HepG2 (cell line): ENCODE measurements around the gene EPHA6. TPM values are rescaled to one million over a fixed set of nuclear protein-coding genes. Genes with fewer than 3 reads are reported as not detected.

ENCODE experiments used
- ATAC-seq: fragments of 200-7000 bp; cut with Tn5 transposase; 3 replicates; pipeline ENCODE4 v1.9.1; 2020; ENCODE audit warnings: mild to moderate bottlenecking, moderate library complexity
- BruUV-seq: library from RNA; stranded (reverse); fragments of 400-500 nt; replicated peaks from 2 replicates; lab custom pipeline; 2021; lab: Mats Ljungman, UMichigan
- CTCF ChIA-PET: fragments of 300-600 bp; formaldehyde crosslinking; extraction: SDS; loops from one replicate; lab custom pipeline; 2021; ENCODE audit warnings: low total read pairs, inconsistent platforms, low intra/inter-chr PET ratio; lab: Yijun Ruan, JAX
- POLR2A ChIA-PET: fragments of 350-600 bp; sonication (Branson Sonifier 250); formaldehyde crosslinking; loops from one replicate; lab custom pipeline; 2020; ENCODE audit warnings: antibody characterized with exemption, inconsistent platforms; lab: Yijun Ruan, JAX
- DNase-seq: peaks from one replicate; pipeline ENCODE4 v3.0.0-alpha.2; 2015; ENCODE audit warnings: low spot score
- FAIRE-seq: peaks from 3 replicates; lab custom pipeline; 2011; peaks lifted over from hg19 to GRCh38; lab: Jason Lieb, UNC
- H2AFZ ChIP-seq: one replicate; pipeline ENCODE4 v1.6.1; 2011; ENCODE audit warnings: low read length, inconsistent platforms
- H3K27ac ChIP-seq: fragments of 300-600 bp; 3 replicates; pipeline ENCODE4 v1.8.0; 2011; ENCODE audit warnings: mixed run types, mild to moderate bottlenecking, mixed read lengths, low read length, inconsistent platforms; ENCODE audit not compliant: insufficient read depth; ENCODE audit errors: extremely low read length
- H3K27me3 ChIP-seq, 2 experiments: fragments of 200-600 bp in 1 of 2; 2 replicates in 1 of 2; 3 replicates in 1 of 2; pipeline versions ENCODE4 v1.6.0 to v1.8.0; 2011; ENCODE audit warnings: low read length in 2 of 2, mild to moderate bottlenecking in 2 of 2, moderate library complexity in 2 of 2, inconsistent platforms in 1 of 2; ENCODE audit not compliant: insufficient read depth in 2 of 2, control insufficient read depth in 1 of 2
- H3K36me3 ChIP-seq, 2 experiments: fragments of 200-600 bp in 1 of 2; replicated peaks in 1 of 2; 2 replicates in 1 of 2; 3 replicates in 1 of 2; pipeline versions ENCODE4 v1.5.1 to v1.8.0; 2011; ENCODE audit warnings: low read length in 2 of 2, inconsistent platforms in 1 of 2; ENCODE audit not compliant: insufficient read depth in 2 of 2, control insufficient read depth in 1 of 2
- H3K4me1 ChIP-seq: 2 replicates; pipeline ENCODE4 v1.5.1; 2012; ENCODE audit warnings: low read length, inconsistent platforms; ENCODE audit not compliant: insufficient read depth
- H3K4me2 ChIP-seq: 2 replicates; pipeline ENCODE4 v1.6.0; 2011; ENCODE audit warnings: low read depth, low read length, inconsistent platforms
- H3K4me3 ChIP-seq, 3 experiments: fragments of 200-600 bp in 1 of 3; sonication (generic), shearing (Covaris generic) in 1 of 3; replicated peaks in 1 of 3; 2 replicates each; pipeline ENCODE4 v1.5.1; 2011 to 2016; ENCODE audit warnings: low read length in 3 of 3, inconsistent platforms in 2 of 3, low read depth in 2 of 3, mild to moderate bottlenecking in 2 of 3, control low read depth in 1 of 3, mixed read lengths in 1 of 3; ENCODE audit not compliant: insufficient read depth in 1 of 3
- H3K79me2 ChIP-seq: one replicate; pipeline ENCODE4 v1.6.1; 2011; ENCODE audit warnings: low read length, inconsistent platforms; ENCODE audit not compliant: insufficient read depth
- H3K9ac ChIP-seq: 2 replicates; pipeline ENCODE4 v1.6.0; 2011; ENCODE audit warnings: mild to moderate bottlenecking, low read depth, low read length, inconsistent platforms; ENCODE audit not compliant: insufficient read depth
- H3K9me3 ChIP-seq: 2 replicates; pipeline ENCODE4 v1.5.1; 2012; ENCODE audit warnings: mild to moderate bottlenecking, low read length
- H4K20me1 ChIP-seq: 2 replicates; pipeline ENCODE4 v1.6.0; 2011; ENCODE audit warnings: inconsistent platforms, mild to moderate bottlenecking, low read length, moderate library complexity; ENCODE audit not compliant: insufficient read depth
- IKZF5 ChIP-seq: IDR thresholded peaks from 2 replicates; pipeline ENCODE4 v1.6.1; 2018; ENCODE audit warnings: missing genetic modification reagents, mild to moderate bottlenecking, missing compliant biosample characterization
- MAFF ChIP-seq: IDR thresholded peaks from 2 replicates; pipeline ENCODE4 v1.6.1; 2011; ENCODE audit warnings: low read depth, low read length, improper control_type of control experiment
- MAFK ChIP-seq, 2 experiments: IDR thresholded peaks in 1 of 2; conservative IDR thresholded peaks in 1 of 2; 2 replicates each; pipeline ENCODE4 v1.6.1; 2011; ENCODE audit warnings: improper control_type of control experiment in 2 of 2, low read length in 2 of 2
- TOPORS ChIP-seq: sonication (generic); formaldehyde crosslinking; IDR thresholded peaks from 2 replicates; pipeline ENCODE4 v1.8.0; 2023; ENCODE audit warnings: mild to moderate bottlenecking, missing genetic modification reagents
- YEATS4 ChIP-seq: sonication (generic); formaldehyde crosslinking; IDR thresholded peaks from 2 replicates; pipeline ENCODE4 v1.4.0; 2020; ENCODE audit warnings: missing genetic modification reagents, borderline replicate concordance
- ZNF605 ChIP-seq: sonication (generic); formaldehyde crosslinking; IDR thresholded peaks from 2 replicates; pipeline ENCODE4 v1.8.0; 2022; ENCODE audit warnings: mild to moderate bottlenecking, missing genetic modification reagents
- WGBS: methylation state at CpG from one replicate; pipeline ENCODE4 v1.1.6; 2017; ENCODE audit warnings: low lambda C conversion rate; 5-methylcytosine and 5-hydroxymethylcytosine counted together
- in situ Hi-C: cut with HindIII; loops from 2 replicates; pipeline ENCODE4 v1.10.0; 2017; ENCODE audit warnings: low pct_unique_long_range_greater_than_20kb; ENCODE audit not compliant: extremely low pct_ligation_motif_present
- intact Hi-C: fragments of 100-400 bp; cut with micrococcal nuclease; formaldehyde crosslinking; loops from one replicate; pipeline ENCODE4 v1.10.0; 2022; ENCODE audit not compliant: unreplicated experiment
- polyA plus RNA-seq, 8 experiments: library from polyadenylated mRNA; depleted of rRNA in 3 of 8; stranded (reverse) in 7 of 8; unstranded in 1 of 8; fragments of >200 nt; fragmentation: Illumina TruSeq in 4 of 8; extraction: Trizol in 4 of 8; gene quantifications; 2 replicates each; pipeline versions ENCODE4 v1.2.1 to v1.2.3, GENCODE V29; 2011 to 2016; ENCODE audit warnings: low read depth in 4 of 8, missing spikeins in 1 of 8, mixed read lengths in 1 of 8; ENCODE audit not compliant: insufficient read depth in 1 of 8
- total RNA-seq, 5 experiments: library from RNA; depleted of rRNA; stranded (reverse); fragments of >200 nt; fragmentation: Illumina TruSeq; extraction: Trizol; gene quantifications; 2 replicates each; pipeline ENCODE4 v1.2.3, GENCODE V29; 2016; ENCODE audit warnings: low read depth in 1 of 5
- TF ChIP-seq, protein P1 (sequence below): sonication (generic); formaldehyde crosslinking; IDR thresholded peaks from 2 replicates; pipeline ENCODE4 v1.5.0; 2020; ENCODE audit warnings: mild to moderate bottlenecking, missing genetic modification reagents, moderate library complexity
- TF ChIP-seq, protein P2 (sequence below): sonication (generic); formaldehyde crosslinking; IDR thresholded peaks from 2 replicates; pipeline ENCODE4 v1.4.0; 2020; ENCODE audit warnings: missing genetic modification reagents, borderline replicate concordance

Gene EPHA6
- total and polyA plus RNA-seq, 2 of the 13 experiments (the other 11 are each of a cell fraction or from before 2014, with no cell fraction given): not detected

- H3K36me3 ChIP-seq: no peaks in the 10 kb centered on the region
- H3K4me1 ChIP-seq: no peaks in the 10 kb centered on the region
- 30% methylated on average over 5 of the region's 6 CpGs for whole genome bisulfite sequencing
- no peak overlapping the region for H3K9ac ChIP-seq
- no peak overlapping the region for H3K27ac ChIP-seq
- H2AFZ ChIP-seq: no peak overlapping the region
- H3K9me3 ChIP-seq: peaks cover 11% of the 10 kb centered on the region
- H3K79me2 ChIP-seq: no peaks in the 10 kb centered on the region
- ATAC-seq: no peak
- TF ChIP-seq ZNF605: no peak
- TF ChIP-seq, protein P1, sequence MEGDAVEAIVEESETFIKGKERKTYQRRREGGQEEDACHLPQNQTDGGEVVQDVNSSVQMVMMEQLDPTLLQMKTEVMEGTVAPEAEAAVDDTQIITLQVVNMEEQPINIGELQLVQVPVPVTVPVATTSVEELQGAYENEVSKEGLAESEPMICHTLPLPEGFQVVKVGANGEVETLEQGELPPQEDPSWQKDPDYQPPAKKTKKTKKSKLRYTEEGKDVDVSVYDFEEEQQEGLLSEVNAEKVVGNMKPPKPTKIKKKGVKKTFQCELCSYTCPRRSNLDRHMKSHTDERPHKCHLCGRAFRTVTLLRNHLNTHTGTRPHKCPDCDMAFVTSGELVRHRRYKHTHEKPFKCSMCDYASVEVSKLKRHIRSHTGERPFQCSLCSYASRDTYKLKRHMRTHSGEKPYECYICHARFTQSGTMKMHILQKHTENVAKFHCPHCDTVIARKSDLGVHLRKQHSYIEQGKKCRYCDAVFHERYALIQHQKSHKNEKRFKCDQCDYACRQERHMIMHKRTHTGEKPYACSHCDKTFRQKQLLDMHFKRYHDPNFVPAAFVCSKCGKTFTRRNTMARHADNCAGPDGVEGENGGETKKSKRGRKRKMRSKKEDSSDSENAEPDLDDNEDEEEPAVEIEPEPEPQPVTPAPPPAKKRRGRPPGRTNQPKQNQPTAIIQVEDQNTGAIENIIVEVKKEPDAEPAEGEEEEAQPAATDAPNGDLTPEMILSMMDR: peak; percentile 18
- in situ Hi-C loops: no loop called here
- intact Hi-C loops: no loop called here
- no TSS peak for BruUV-seq
- H4K20me1 ChIP-seq: no peaks in the 10 kb centered on the region
- CTCF ChIA-PET: no interaction called here
- H3K4me2 ChIP-seq: no peak overlapping the region
- no peak overlapping the region for H3K4me3 ChIP-seq
- DNase-seq: no peak
- POLR2A ChIA-PET: no interaction called here
- no peak for FAIRE-seq
- H3K27me3 ChIP-seq: no peaks in the 10 kb centered on the region
Observed at GRCh38 chr3:96779810-96780209, 34.6 kb upstream of the EPHA6 start.

DNA sequence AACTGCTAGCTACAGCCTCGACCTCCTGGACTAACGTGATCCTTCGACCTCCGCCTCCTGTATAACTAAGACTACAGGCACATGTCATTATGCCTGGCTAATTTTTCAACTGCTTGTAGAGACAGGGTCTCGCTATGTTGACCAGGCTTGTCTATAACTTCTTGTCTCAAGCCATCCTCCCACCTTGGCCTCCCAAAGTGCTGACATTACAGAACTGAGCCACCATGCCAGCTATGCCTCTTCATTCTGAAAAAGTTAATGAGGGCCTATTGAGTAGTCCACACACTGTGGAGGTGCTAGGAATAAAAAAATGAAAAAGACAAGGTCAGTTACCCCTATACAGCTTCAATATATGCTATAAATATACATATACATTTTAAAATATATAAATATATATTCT lies 18.3 kb upstream of the EPHA6 start:
- Histone ChIP-seq H3K9me3 (no peaks in the 10 kb centered on the region), H4K20me1 (no peaks in the 10 kb centered on the region), H3K9ac (no peak overlapping the region), H3K27me3 (no peaks in the 10 kb centered on the region), H2AFZ (no peak overlapping the region), H3K27ac (no peak overlapping the region), H3K4me3 (no peak overlapping the region), H3K4me2 (no peak overlapping the region), H3K4me1 (no peaks in the 10 kb centered on the region), H3K36me3 (no peaks in the 10 kb centered on the region)
- in situ Hi-C loops: no loop called here
- FAIRE-seq (no peak), ATAC-seq (no peak), DNase-seq (no peak)
- intact Hi-C loops: no loop called here
- BruUV-seq: no TSS peak
- ChIA-PET CTCF (no interaction called here), POLR2A (no interaction called here)
- TF ChIP-seq IKZF5 (CRISPR knock-in tag) (no peak), MAFF (0 out of 2 replicates have a peak, but pooled peaks have one; percentile 2), MAFK (conservative IDR thresholded peaks at IDR 0.05 in 1 of 2, IDR thresholded peaks at IDR 0.05 in 1 of 2; ENCODE audit: low read length in 2 of 2) (peak; percentile 54 to 64), TOPORS (CRISPR knock-in tag) (no peak), YEATS4 (CRISPR knock-in tag) (no peak)
- TF ChIP-seq, protein P2, sequence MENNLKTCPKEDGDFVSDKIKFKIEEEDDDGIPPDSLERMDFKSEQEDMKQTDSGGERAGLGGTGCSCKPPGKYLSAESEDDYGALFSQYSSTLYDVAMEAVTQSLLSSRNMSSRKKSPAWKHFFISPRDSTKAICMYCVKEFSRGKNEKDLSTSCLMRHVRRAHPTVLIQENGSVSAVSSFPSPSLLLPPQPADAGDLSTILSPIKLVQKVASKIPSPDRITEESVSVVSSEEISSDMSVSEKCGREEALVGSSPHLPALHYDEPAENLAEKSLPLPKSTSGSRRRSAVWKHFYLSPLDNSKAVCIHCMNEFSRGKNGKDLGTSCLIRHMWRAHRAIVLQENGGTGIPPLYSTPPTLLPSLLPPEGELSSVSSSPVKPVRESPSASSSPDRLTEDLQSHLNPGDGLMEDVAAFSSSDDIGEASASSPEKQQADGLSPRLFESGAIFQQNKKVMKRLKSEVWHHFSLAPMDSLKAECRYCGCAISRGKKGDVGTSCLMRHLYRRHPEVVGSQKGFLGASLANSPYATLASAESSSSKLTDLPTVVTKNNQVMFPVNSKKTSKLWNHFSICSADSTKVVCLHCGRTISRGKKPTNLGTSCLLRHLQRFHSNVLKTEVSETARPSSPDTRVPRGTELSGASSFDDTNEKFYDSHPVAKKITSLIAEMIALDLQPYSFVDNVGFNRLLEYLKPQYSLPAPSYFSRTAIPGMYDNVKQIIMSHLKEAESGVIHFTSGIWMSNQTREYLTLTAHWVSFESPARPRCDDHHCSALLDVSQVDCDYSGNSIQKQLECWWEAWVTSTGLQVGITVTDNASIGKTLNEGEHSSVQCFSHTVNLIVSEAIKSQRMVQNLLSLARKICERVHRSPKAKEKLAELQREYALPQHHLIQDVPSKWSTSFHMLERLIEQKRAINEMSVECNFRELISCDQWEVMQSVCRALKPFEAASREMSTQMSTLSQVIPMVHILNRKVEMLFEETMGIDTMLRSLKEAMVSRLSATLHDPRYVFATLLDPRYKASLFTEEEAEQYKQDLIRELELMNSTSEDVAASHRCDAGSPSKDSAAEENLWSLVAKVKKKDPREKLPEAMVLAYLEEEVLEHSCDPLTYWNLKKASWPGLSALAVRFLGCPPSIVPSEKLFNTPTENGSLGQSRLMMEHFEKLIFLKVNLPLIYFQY (CRISPR knock-in tag): no peak
- TF ChIP-seq, all 625 proteins: peak for 2
- no peaks in the 10 kb centered on the region for H3K79me2 ChIP-seq
- 24% methylated on average over 5 of the region's 5 CpGs for WGBS
